Ascending aorta (tissue), 2 donors: Measurements from ENCODE around the gene SPATA25. TPM values are rescaled to one million over a fixed set of nuclear protein-coding genes. Genes with fewer than 3 reads are reported as not detected.
A peak's percentile ranks its signal among the peaks of the same experiment; 100 is the strongest.

Source experiments
- DNase-seq, 2 donors: peaks; one replicate each; pipeline ENCODE4 v3.0.0-alpha.2; 2019; ENCODE audit warnings: low spot score in 2 of 2
- H3K27ac ChIP-seq, 2 donors: fragments of 200-600 bp; sonication (generic); one replicate each; pipeline ENCODE4 v1.5.1; 2016 to 2017; ENCODE audit warnings: mild to moderate bottlenecking in 1 of 2
- H3K27me3 ChIP-seq: fragments of 200-600 bp; sonication (generic); one replicate; pipeline ENCODE4 v1.5.1; 2017
- H3K36me3 ChIP-seq, 2 donors: fragments of 200-600 bp; sonication (generic); one replicate each; pipeline ENCODE4 v1.5.1; 2016
- H3K4me1 ChIP-seq, 2 donors: fragments of 200-600 bp; sonication (generic); one replicate each; pipeline ENCODE4 v1.5.1; 2016 to 2017; ENCODE audit warnings: mild to moderate bottlenecking in 1 of 2
- H3K4me3 ChIP-seq, 2 donors: fragments of 200-600 bp; sonication (generic); one replicate each; pipeline ENCODE4 v1.5.1; 2016 to 2017; ENCODE audit warnings: mild to moderate bottlenecking in 1 of 2
- H3K9me3 ChIP-seq, 2 donors: fragments of 200-600 bp; sonication (generic); one replicate each; pipeline ENCODE4 v1.5.1; 2016
- CTCF ChIP-seq, 3 experiments: fragments of 200-600 bp in 2 of 3; fragments of 450-650 bp in 1 of 3; sonication (generic) in 2 of 3; IDR thresholded peaks; one replicate each; pipeline ENCODE4 v1.5.1; 2016 to 2019; ENCODE audit warnings: antibody characterized with exemption in 3 of 3, mild to moderate bottlenecking in 1 of 3, moderate library complexity in 1 of 3
- intact Hi-C: fragments of 100-400 bp; cut with DNase I; formaldehyde crosslinking; loops from one replicate; pipeline ENCODE4 v1.15.1; 2023
- total RNA-seq: library from RNA; depleted of rRNA; stranded (reverse); fragments of >200 nt; gene quantifications from one replicate; pipeline ENCODE4 v1.1.0, GENCODE V29; 2016

The SPATA25 gene
- total RNA-seq, 1 donor from 2014 or later, result 32.8 TPM

DNA sequence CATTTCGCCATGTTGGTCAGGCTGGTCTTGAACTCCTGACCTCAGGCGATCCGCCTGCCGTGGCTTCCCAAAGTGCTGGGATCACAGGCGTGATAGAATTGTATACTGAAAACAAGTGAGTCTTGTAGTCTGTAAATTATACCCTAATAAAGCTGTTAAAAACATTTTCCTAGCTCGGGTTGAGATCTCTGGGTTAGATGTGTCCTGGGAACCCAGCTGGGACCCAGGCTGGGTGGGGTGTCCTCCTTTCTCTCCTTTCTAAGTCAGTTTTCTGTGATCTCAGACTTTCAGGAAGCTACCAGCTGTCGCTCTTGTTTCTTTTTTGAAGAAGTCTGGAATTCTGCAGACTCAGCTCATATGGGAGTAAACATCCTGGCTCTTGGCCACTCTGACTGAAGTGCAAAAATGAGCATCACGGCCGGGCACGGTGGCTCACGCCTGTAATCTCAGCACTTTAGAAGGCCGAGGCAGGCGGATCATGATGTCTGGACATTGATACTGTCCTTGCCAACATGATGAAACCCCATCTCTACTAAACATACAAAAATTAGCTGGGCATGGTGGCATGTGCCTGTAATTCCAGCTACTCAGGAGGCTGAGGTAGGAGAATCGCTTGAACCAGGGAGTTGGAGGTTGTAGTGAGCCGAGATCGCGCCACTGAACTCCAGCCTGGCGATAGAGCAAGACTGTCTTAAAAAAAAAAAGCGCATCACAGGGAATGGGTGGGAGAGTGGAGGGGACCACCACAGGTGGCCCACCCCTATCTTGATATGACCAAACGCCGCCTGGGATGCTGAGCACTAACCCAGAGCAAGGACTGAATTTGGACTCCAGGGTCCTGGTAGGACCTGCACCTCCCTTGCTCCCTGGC, 37.2 kb upstream of the SPATA25 start:
- Histone ChIP-seq H3K4me1 (peaks cover 7 to 13% of the 10 kb centered on the region in 2 donors), H3K27ac (peak overlapping the region; percentile 64 to 65), H3K36me3 (no peaks in the 10 kb centered on the region), H3K4me3 (peak overlapping the region in 1 of 2 donors; percentile 27), H3K27me3 (no peaks in the 10 kb centered on the region), H3K9me3 (no peaks in the 10 kb centered on the region)
- intact Hi-C loops, result no loop called here
- DNase-seq, result no peak
- no peak for TF ChIP-seq CTCF (IDR thresholded peaks at IDR 0.05)

GRCh38 chr20:45921337-45922189, 34.1 kb upstream of the SPATA25 start:
- Histone ChIP-seq H3K27ac (no peak overlapping the region), H3K27me3 (no peaks in the 10 kb centered on the region), H3K4me1 (peaks cover 7 to 16% of the 10 kb centered on the region in 2 donors), H3K4me3 (no peak overlapping the region), H3K36me3 (no peaks in the 10 kb centered on the region), H3K9me3 (no peaks in the 10 kb centered on the region)
- intact Hi-C loops, result no loop called here
- no peak for DNase-seq
- no peak for TF ChIP-seq CTCF (IDR thresholded peaks at IDR 0.05)

DNA sequence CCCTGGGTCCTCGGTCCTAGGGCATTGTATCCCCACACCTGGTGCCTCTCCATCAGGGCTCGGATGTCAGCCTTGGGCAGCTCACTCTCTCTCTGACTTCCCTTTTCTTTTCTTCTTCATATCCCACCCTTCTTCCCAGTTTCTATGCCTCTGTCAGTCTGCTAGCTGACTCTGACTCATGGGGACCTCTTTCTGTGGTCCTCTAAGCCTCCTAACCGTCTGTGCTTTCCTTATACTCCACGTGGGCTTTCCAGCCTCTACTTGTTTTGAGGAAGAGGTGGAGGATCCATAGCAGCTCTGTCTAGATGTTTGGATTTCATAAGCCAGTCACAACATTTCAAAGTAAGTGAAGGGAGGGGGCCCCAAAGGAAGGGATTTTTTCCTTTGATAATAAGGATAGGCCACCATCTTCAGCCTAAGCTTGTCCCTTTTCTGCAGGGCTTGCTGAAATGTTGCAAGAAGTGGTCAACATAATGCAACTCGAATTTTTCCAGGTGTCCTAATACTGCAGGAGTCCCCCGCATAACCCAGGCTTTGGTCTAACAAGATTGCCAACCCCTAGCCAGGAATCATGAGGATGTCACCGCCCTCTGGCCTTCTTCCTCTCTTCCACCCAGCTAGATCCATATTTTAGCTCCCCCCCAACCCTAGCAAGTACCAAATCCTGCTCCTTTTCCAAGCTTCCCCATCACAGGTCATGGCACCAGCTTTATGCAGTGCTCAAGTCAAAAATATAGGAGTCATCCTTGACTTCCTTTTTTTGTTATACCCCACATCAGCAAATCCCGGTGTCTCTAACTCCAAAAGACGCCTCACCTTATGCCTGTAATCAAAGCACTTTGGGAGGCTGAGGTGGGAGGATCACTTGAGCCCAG, 33.3 kb upstream of the SPATA25 start:
- intact Hi-C loops, result no loop called here
- H3K4me1 ChIP-seq, result peaks cover 7 to 16% of the 10 kb centered on the region in 2 donors
- no peaks in the 10 kb centered on the region for H3K36me3 ChIP-seq
- H3K4me3 ChIP-seq, result no peak overlapping the region
- H3K27me3 ChIP-seq, result no peaks in the 10 kb centered on the region
- H3K9me3 ChIP-seq, result no peaks in the 10 kb centered on the region
- TF ChIP-seq CTCF (IDR thresholded peaks at IDR 0.05), result no peak
- DNase-seq, result no peak
- peak overlapping the region; percentile 33 to 50 for H3K27ac ChIP-seq

- Histone ChIP-seq H3K4me3 (no peak overlapping the region), H3K27me3 (no peaks in the 10 kb centered on the region), H3K4me1 (peaks cover 7 to 16% of the 10 kb centered on the region in 2 donors), H3K36me3 (no peaks in the 10 kb centered on the region), H3K9me3 (no peaks in the 10 kb centered on the region), H3K27ac (peak overlapping the region; percentile 37 to 50)
- intact Hi-C loops, result no loop called here
- TF ChIP-seq CTCF (IDR thresholded peaks at IDR 0.05), result no peak
- no peak for DNase-seq
Observed at GRCh38 chr20:45919542-45920399, 32.3 kb upstream of the SPATA25 start.
